Muscle layer of duodenum (tissue), 2 donors: ENCODE measurements around the gene TUBB.
"Not testable (repeated sequence)": the region's sequence is repeated elsewhere in the genome, so short reads cannot be mapped to it uniquely, and the experiment has no call there.

Source experiments
- H3K27ac ChIP-seq: one replicate; pipeline ENCODE4 v1.7.0; 2013; ENCODE audit warnings: mild to moderate bottlenecking, low read length
- H3K27me3 ChIP-seq: one replicate; pipeline ENCODE4 v1.7.0; 2013; ENCODE audit warnings: low read depth, mild to moderate bottlenecking, control low read depth, low read length
- H3K36me3 ChIP-seq, 2 donors: one replicate each; pipeline ENCODE4 v1.7.0; 2013; ENCODE audit warnings: low read length in 2 of 2, control low read depth in 1 of 2, mild to moderate bottlenecking in 1 of 2; ENCODE audit not compliant: insufficient read depth in 2 of 2, control insufficient read depth in 1 of 2
- H3K4me1 ChIP-seq, 2 donors: one replicate each; pipeline ENCODE4 v1.7.0; 2013; ENCODE audit warnings: low read length in 2 of 2, mild to moderate bottlenecking in 2 of 2, control low read depth in 1 of 2, moderate library complexity in 1 of 2; ENCODE audit not compliant: insufficient read depth in 2 of 2, control insufficient read depth in 1 of 2
- H3K4me3 ChIP-seq, 2 donors: one replicate each; pipeline ENCODE4 v1.7.0; 2013; ENCODE audit warnings: low read length in 2 of 2, low read depth in 1 of 2, mild to moderate bottlenecking in 1 of 2
- H3K9me3 ChIP-seq, 2 donors: one replicate each; pipeline ENCODE4 v1.7.0; 2013; ENCODE audit warnings: low read length in 2 of 2, control low read depth in 1 of 2, mild to moderate bottlenecking in 1 of 2; ENCODE audit not compliant: control insufficient read depth in 1 of 2
- donor health status: healthy.

The TUBB gene

GRCh38 chr6:30760549-30760948 lies 40.4 kb downstream of the TUBB start:
- H3K36me3 ChIP-seq = no peaks in the 10 kb centered on the region
- no peaks in the 10 kb centered on the region for H3K27me3 ChIP-seq
- no peak overlapping the region for H3K4me3 ChIP-seq
- H3K27ac ChIP-seq = no peak overlapping the region
- H3K9me3 ChIP-seq = no peaks in the 10 kb centered on the region
- peaks cover 6 to 10% of the 10 kb centered on the region in 2 donors for H3K4me1 ChIP-seq

DNA sequence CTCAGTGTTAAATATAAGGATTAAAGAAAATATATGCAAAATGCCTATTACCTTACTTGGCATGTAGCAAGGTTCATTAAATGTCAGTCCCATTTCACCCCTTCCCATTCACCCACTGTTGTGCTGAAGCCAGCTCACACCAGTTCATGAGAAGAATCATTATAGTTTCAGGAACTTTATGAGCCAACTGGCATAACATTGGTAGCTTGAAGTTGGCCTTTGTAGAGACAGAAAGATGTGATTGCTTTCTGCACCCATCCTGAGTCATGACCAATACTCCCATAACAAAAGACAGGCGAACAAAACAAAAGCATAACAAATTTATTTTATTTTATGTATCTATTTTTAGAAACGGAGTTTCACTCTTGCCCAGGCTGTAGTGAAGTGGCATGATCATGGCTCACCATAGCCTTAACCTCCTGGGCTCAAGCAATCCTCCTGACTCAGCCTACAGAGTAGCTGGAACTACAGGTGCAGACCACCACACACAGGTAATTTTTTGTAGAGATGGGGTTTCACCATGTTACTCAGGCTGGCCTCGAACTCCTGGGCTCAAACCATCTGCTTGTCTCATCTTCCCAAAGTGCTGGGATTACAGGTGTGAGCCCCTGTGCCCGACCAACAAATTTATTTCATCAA lies 41.8 kb downstream of the TUBB start:
- H3K27ac ChIP-seq = no peak overlapping the region
- H3K36me3 ChIP-seq = no peaks in the 10 kb centered on the region
- no peaks in the 10 kb centered on the region for H3K27me3 ChIP-seq
- no peaks in the 10 kb centered on the region for H3K9me3 ChIP-seq
- peaks cover 6 to 15% of the 10 kb centered on the region in 2 donors for H3K4me1 ChIP-seq
- H3K4me3 ChIP-seq = no peak overlapping the region

GRCh38 chr6:30763155-30763617 lies 43.0 kb downstream of the TUBB start:
- Histone ChIP-seq H3K27ac (peak overlapping the region; percentile 40), H3K4me1 (peaks cover 6 to 15% of the 10 kb centered on the region in 2 donors)

DNA sequence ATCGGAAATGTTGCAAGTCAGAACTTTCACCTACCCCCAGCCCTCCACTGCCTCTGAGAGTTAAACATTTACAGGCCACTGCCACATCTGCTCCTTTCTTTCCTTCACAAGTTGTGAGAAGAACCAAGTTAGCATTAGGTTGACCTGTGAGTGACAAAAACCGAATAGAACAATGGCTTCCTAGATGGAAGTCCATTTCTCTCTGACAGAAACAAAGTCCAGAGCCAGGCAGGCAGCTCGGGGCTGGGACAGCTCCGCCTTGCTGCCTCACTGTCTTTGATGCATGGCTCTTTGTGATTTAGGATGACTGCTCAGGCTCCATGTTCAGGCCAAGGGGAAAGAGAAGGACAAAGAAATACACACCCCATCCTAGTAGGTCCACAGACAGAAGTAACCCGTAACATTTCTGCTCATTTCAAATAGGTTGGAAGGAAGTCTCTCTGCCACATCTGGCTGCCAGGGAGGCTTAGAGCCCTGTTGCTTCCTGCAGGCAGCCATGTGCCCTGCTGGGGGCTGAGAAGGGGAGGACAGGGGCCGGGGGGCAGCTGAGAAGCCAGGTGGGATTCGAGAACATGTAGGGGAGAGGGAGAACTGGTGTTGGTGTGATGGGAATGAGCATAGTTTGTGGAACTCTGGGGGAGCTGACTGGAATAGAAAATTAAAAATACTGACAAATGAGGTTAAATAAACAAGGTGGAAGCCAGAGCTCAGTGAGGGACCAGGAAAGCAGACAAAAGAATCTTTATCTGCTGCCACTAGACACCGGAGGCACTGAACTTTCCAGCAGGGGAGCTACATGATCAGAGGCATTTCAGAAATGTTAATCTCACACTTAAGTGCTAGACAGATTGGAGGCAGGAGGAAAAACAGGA lies 43.7 kb downstream of the TUBB start:
- no peaks in the 10 kb centered on the region for H3K27me3 ChIP-seq
- H3K9me3 ChIP-seq = no peaks in the 10 kb centered on the region
- no peak overlapping the region for H3K4me3 ChIP-seq
- H3K27ac ChIP-seq = peak overlapping the region; percentile 40
- no peaks in the 10 kb centered on the region for H3K36me3 ChIP-seq
- peaks cover 12 to 18% of the 10 kb centered on the region in 2 donors for H3K4me1 ChIP-seq

More at GRCh38 chr6:30763155-30763617, 43.0 kb downstream of the TUBB start:
- H3K36me3 ChIP-seq = no peaks in the 10 kb centered on the region
- H3K27me3 ChIP-seq = no peaks in the 10 kb centered on the region
- H3K4me3 ChIP-seq = no peak overlapping the region
- no peaks in the 10 kb centered on the region for H3K9me3 ChIP-seq

DNA sequence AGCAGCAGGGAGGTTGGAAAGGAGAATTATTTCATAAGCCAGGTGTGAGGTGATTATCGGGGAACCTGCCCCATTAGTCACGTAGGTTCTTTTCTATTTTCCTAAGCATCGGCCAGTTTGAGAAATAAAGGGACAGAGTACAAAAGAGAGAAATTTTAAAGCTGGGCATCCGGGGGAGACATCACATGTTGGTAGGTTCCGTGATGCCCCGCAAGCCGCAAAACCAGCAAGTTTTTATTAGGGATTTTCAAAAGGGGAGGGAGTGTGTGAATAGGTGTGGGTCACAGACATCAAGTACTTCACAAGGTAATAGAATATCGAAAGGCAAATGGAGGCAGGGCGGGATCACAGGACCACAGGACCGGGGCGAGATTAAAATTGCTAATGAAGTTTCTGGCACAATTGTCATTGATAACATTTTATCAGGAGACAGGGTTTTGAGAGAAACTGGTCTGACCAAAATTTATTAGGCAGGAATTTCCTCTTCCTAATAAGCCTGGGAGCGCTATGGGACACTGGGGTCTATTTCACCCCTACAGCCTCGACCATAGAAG lies 44.4 kb downstream of the TUBB start:
- not testable (repeated sequence) for H3K4me3 ChIP-seq, H3K27me3 ChIP-seq, H3K9me3 ChIP-seq, H3K27ac ChIP-seq, H3K36me3 ChIP-seq
- peaks cover 17 to 25% of the 10 kb centered on the region in 2 donors for H3K4me1 ChIP-seq

- not testable (repeated sequence) for H3K36me3 ChIP-seq, H3K4me3 ChIP-seq, H3K9me3 ChIP-seq, H3K27ac ChIP-seq, H3K27me3 ChIP-seq
- peaks cover 24 to 33% of the 10 kb centered on the region in 2 donors for H3K4me1 ChIP-seq
These were observed 45.3 kb downstream of the TUBB start for GRCh38 chr6:30765495-30765894.

- Histone ChIP-seq H3K9me3 (no peaks in the 10 kb centered on the region), H3K36me3 (no peaks in the 10 kb centered on the region), H3K4me1 (peaks cover 24 to 33% of the 10 kb centered on the region in 2 donors), H3K27ac (no peak overlapping the region), H3K4me3 (no peak overlapping the region), H3K27me3 (no peaks in the 10 kb centered on the region)
These were observed 46.5 kb downstream of the TUBB start for GRCh38 chr6:30766461-30767157.

GRCh38 chr6:30767158-30767943 lies 47.2 kb downstream of the TUBB start:
- no peaks in the 10 kb centered on the region for H3K27me3 ChIP-seq
- no peak overlapping the region for H3K4me3 ChIP-seq
- H3K4me1 ChIP-seq = peaks cover 24 to 33% of the 10 kb centered on the region in 2 donors
- H3K36me3 ChIP-seq = no peaks in the 10 kb centered on the region
- no peak overlapping the region for H3K27ac ChIP-seq
- H3K9me3 ChIP-seq = no peaks in the 10 kb centered on the region

GRCh38 chr6:30767944-30768301 lies 47.8 kb downstream of the TUBB start:
- H3K4me1 ChIP-seq = peaks cover 24 to 33% of the 10 kb centered on the region in 2 donors
- H3K27me3 ChIP-seq = no peaks in the 10 kb centered on the region
- no peaks in the 10 kb centered on the region for H3K9me3 ChIP-seq
- no peak overlapping the region for H3K27ac ChIP-seq
- H3K4me3 ChIP-seq = no peak overlapping the region
- no peaks in the 10 kb centered on the region for H3K36me3 ChIP-seq

GRCh38 chr6:30768634-30769087 lies 48.5 kb downstream of the TUBB start:
- peaks cover 22 to 30% of the 10 kb centered on the region in 2 donors for H3K4me1 ChIP-seq
- peak overlapping the region; percentile 85 for H3K27ac ChIP-seq
- no peaks in the 10 kb centered on the region for H3K27me3 ChIP-seq
- no peaks in the 10 kb centered on the region for H3K36me3 ChIP-seq
- no peaks in the 10 kb centered on the region for H3K9me3 ChIP-seq
- peak overlapping the region in 1 of 2 donors; percentile 16 for H3K4me3 ChIP-seq
